GM12891 (cell line): ENCODE measurements around the gene SERPIND1.

ENCODE experiments used
- POLR2A ChIP-seq: IDR thresholded peaks from 2 replicates; pipeline ENCODE4 v1.6.1; 2011; ENCODE audit warnings: low read depth, low read length, control low read depth
- POLR2AphosphoS5 ChIP-seq: IDR thresholded peaks from 2 replicates; pipeline ENCODE4 v1.6.1; 2011; ENCODE audit warnings: low read depth, low read length, control low read depth
- TAF1 ChIP-seq: IDR thresholded peaks from 2 replicates; pipeline ENCODE4 v1.6.1; 2011; ENCODE audit warnings: low read depth, low read length, control low read depth

GRCh38 chr22:20788627-20789344, 14.9 kb downstream of the SERPIND1 start:
- TF ChIP-seq POLR2AphosphoS5 (no peak), POLR2A (no peak), TAF1 (no peak)
